Placental epithelial cell (primary cell): ENCODE results near the gene HPS5. TPM values are rescaled to one million over a fixed set of nuclear protein-coding genes. Genes with fewer than 3 reads are reported as not detected.

Source experiments
- small RNA-seq: library from RNA; depleted of rRNA; stranded (forward); fragments of <200 nt; gene quantifications from one replicate; pipeline ENCODE3, GENCODE V24; 2012
- total RNA-seq: library from RNA; depleted of rRNA; stranded (reverse); fragments of >200 nt; gene quantifications from 2 replicates; pipeline ENCODE4 v1.2.3, GENCODE V29; 2012

HPS5 gene
- 30.8 and 33.4 TPM in 2 replicates for total RNA-seq

GRCh38 chr11:18321969-18322711 is at the start of gene HPS5, which contains the start of gene GTF2H1:
Gene HPS5 (minus strand): TSS chr11:18322140. CDS start chr11:18317858, 4,282 bp downstream.
Gene GTF2H1 (plus strand): TSS chr11:18322567. CDS start chr11:18333075, 10,508 bp downstream.

GRCh38 chr11:18265949-18266348 is 56.0 kb downstream of the HPS5 start, which contains the start of gene SAA1:
Gene SAA1 (plus strand): TSS chr11:18266264. CDS start chr11:18266888, 624 bp downstream.

GRCh38 chr11:18248561-18248960 is 73.4 kb downstream of the HPS5 start, which contains the start of gene SAA2:
Gene SAA2 (minus strand): TSS chr11:18248668. CDS start chr11:18248011, 657 bp downstream.

GRCh38 chr11:18236664-18237356 is 85.1 kb downstream of the HPS5 start, which contains the start of gene SAA4:
Gene SAA4 (minus strand): TSS chr11:18236802. CDS start chr11:18235926, 876 bp downstream.

Small RNAs within 50 kb of the gene (small RNA-seq; reads per million reads assigned to genes)
- gene RNA5SP333: not detected
- gene RNA5SP334: not detected

Other genes starting within 250 kb of the HPS5 start
- 14.1 and 14.3 TPM in 2 replicates for gene SAAL1, start 216.1 kb downstream of the HPS5 start, total RNA-seq
- gene MRGPRX3, start 189.6 kb downstream of the HPS5 start, total RNA-seq: not detected in 2 replicates
- gene MRGPRX4, start 149.3 kb downstream of the HPS5 start, total RNA-seq: not detected in 2 replicates
- not detected in 2 replicates for gene SAA4, start 85.3 kb downstream of the HPS5 start, total RNA-seq
- not detected in 2 replicates for gene SAA2, start 73.5 kb downstream of the HPS5 start, total RNA-seq
- gene SAA1, start 55.9 kb downstream of the HPS5 start, total RNA-seq: not detected in 2 replicates
- 62.8 and 68.3 TPM in 2 replicates for gene GTF2H1, start 427 bp upstream of the HPS5 start, total RNA-seq
- 328 and 1,137 TPM in 2 replicates for gene LDHA, start 72.4 kb upstream of the HPS5 start, total RNA-seq
- not detected in 2 replicates for gene LDHC, start 90.2 kb upstream of the HPS5 start, total RNA-seq
- gene LDHAL6A, start 133.7 kb upstream of the HPS5 start, total RNA-seq: not detected in 2 replicates
- 45.1 and 102 TPM in 2 replicates for gene TSG101, start 204.8 kb upstream of the HPS5 start, total RNA-seq